GM21381 (cell line): Measurements from ENCODE around the gene KCNH2.
"Not testable (repeated sequence)": the region's sequence is repeated elsewhere in the genome, so short reads cannot be mapped to it uniquely, and the experiment has no call there.

ENCODE experiments used
- ATAC-seq: cut with Tn5 transposase; IDR thresholded peaks from one replicate; pipeline ENCODE4 v1.9.1; 2021; ENCODE audit warnings: mild to moderate bottlenecking, moderate library complexity; ENCODE audit not compliant: unreplicated experiment

Gene KCNH2

GRCh38 chr7:151011616-151012015, 33.5 kb upstream of the KCNH2 start:
- ATAC-seq: not testable (repeated sequence)

GRCh38 chr7:151011097-151011409, 32.9 kb upstream of the KCNH2 start:
- ATAC-seq: no peak

DNA sequence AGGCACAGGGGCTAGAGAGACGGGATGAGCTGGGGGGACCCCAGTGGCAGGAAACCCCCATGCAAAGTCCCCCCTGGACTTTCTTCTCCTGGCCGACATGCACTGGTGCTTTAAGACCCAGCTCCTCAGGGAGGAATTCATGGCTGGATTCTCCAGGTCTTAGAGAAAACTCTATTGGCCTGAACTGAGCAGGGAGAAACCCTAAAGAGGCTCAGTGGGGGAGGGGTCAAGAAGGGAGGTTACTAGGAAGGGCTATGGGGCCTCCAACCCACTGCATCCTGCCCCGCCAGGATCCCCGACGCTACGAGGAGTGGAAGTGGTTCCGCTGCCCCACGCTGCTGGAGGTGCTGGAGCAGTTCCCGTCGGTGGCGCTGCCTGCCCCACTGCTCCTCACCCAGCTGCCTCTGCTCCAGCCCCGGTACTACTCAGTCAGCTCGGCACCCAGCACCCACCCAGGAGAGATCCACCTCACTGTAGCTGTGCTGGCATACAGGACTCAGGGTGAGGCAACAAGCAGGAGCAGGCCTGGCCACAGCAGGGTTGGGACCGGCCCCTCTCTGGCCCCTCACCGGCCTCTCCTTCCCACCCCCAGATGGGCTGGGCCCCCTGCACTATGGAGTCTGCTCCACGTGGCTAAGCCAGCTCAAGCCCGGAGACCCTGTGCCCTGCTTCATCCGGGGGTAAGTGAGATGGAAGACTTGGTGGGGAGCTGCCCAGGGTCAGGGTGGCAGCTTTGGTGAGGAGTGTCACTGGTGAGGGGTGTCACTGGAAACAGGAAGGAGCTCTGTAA, 32.4 kb upstream of the KCNH2 start:
- ATAC-seq: no peak

- no peak for ATAC-seq
These were observed 31.9 kb upstream of the KCNH2 start for GRCh38 chr7:151010037-151010306.

GRCh38 chr7:151009327-151010036, 31.4 kb upstream of the KCNH2 start:
- ATAC-seq: no peak

GRCh38 chr7:151008511-151009323, 30.6 kb upstream of the KCNH2 start:
- no peak for ATAC-seq

- ATAC-seq: no peak
These were observed 30.0 kb upstream of the KCNH2 start for GRCh38 chr7:151008143-151008510.

- no peak for ATAC-seq
These were observed 29.4 kb upstream of the KCNH2 start for GRCh38 chr7:151007469-151007898.

GRCh38 chr7:151006590-151007300, 28.6 kb upstream of the KCNH2 start:
- no peak for ATAC-seq

DNA sequence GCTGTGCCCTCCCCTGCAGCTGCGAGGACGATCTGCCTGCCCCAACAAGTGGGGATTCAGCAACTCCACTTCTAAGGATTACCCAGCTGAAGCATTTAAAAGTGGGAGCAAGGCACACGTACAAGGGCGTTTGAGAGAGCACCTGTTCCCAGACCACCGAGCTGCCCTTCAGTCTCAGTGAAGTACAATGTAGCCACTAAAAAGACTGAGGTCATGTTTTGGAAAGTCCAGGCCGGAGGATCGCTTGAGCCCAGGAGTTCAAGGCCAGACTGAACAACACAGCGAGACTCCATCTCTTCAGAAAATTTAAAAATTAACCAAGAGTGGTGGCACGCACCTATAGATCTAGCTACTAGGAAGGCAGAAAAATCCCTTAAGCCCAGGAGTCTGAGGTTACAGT, 27.4 kb upstream of the KCNH2 start:
- ATAC-seq: no peak

GRCh38 chr7:151003572-151003971, 25.5 kb upstream of the KCNH2 start:
- no peak for ATAC-seq

- no peak for ATAC-seq
These were observed 23.4 kb upstream of the KCNH2 start for GRCh38 chr7:151001546-151001945.

- no peak for ATAC-seq
These were observed 22.9 kb upstream of the KCNH2 start for GRCh38 chr7:151000897-151001495.

GRCh38 chr7:150999497-151000230, 21.5 kb upstream of the KCNH2 start:
- ATAC-seq: no peak

- no peak for ATAC-seq
These were observed 20.9 kb upstream of the KCNH2 start for GRCh38 chr7:150999001-150999400.

DNA sequence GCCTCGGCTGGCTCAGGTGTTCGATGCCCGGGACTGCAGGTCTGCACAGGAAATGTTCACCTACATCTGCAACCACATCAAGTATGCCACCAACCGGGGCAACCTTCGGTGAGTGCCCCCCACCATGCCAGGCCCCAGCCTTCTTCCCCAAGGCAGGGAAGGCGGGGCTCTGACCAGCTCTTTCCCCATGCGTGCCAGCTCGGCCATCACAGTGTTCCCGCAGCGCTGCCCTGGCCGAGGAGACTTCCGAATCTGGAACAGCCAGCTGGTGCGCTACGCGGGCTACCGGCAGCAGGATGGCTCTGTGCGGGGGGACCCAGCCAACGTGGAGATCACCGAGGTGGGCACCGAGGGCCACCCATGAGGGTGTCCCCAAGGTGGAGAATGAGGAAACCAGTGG, 20.2 kb upstream of the KCNH2 start:
- no peak for ATAC-seq

DNA sequence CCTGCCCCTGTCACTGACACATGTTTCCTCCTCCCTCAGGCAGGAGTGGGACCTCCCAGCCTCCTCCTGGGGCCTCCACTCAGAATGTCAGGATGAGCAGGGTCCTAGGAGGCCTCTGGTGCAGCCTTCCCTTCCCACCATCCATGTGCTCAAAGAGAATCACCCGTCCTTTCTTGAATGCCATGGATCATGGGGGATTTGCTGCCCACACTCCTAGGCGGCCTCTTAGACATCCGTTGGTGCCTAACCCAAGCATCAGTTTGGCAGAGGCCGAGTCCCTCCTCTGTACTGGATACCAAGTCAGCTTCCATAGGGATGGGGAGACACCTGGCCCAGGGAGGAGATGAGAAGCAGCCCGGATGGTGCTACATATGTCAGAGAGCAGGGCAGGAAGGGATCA, 19.7 kb upstream of the KCNH2 start:
- ATAC-seq: no peak

DNA sequence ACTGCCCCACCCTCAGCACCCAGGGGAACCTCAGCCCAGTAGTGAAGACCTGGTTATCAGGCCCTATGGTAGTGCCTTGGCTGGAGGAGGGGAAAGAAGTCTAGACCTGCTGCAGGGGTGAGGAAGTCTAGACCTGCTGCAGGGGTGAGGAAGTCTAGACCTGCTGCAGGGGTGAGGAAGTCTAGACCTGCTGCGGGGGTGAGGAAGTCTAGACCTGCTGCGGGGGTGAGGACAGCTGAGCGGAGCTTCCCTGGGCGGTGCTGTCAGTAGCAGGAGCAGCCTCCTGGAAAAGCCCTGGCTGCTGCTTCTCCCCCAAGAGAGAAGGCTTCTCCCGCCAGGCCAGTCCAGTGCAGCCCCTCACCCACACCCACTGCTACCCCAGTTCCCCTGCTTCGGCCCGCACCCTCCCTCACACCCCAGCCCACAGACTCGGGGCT, 19.0 kb upstream of the KCNH2 start:
- ATAC-seq: no peak

DNA sequence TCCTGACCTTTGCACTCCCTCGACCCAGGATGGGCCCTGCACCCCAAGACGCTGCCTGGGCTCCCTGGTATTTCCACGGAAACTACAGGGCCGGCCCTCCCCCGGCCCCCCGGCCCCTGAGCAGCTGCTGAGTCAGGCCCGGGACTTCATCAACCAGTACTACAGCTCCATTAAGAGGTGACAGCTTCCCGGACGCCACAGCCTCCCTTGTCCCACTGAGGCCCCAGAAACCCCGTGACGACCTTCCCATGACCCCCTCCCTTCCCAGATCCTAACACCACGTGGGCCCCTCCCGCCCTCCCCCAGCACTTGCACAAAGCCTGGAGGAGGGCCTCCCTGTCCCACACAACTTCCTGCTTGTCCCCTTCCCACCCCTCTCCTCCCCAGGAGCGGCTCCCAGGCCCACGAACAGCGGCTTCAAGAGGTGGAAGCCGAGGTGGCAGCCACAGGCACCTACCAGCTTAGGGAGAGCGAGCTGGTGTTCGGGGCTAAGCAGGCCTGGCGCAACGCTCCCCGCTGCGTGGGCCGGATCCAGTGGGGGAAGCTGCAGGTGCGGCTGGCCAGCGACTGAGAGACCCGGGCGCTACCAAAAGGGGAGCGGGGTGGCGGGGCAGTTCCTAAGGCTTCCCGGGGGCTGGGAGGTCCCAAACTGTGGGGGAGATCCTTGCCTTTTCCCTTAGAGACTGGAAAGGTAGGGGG, 18.4 kb upstream of the KCNH2 start:
- no peak for ATAC-seq
